Measurements from ENCODE around the gene TECPR2. TPM values are rescaled to one million over a fixed set of nuclear protein-coding genes. Genes with fewer than 3 reads are reported as not detected.

The TECPR2 gene
- total and polyA plus RNA-seq, 5 experiments from 2014 or later = 3.3 to 11.8 (median 5.4) TPM

GRCh38 chr14:102439556-102439955, 76.8 kb downstream of the TECPR2 start:
- POLR2A ChIA-PET = no interaction called here
- Mint-ChIP-seq H3K4me3 (no peak overlapping the region), H3K4me1 (peaks cover 0 to 7% (median 2%) of the 10 kb centered on the region in 4 donors), H3K9me3 (no peaks in the 10 kb centered on the region), H3K27me3 (no peaks in the 10 kb centered on the region), H3K36me3 (peaks cover 0 to 46% (median 22%) of the 10 kb centered on the region in 3 donors), H3K27ac (no peak overlapping the region)
- DNase-seq (no peak), ATAC-seq (no peak)

- H3K36me3 Mint-ChIP-seq = peaks cover 0 to 54% (median 26%) of the 10 kb centered on the region in 3 donors
- ATAC-seq = no peak
- no peak for DNase-seq
- H3K9me3 Mint-ChIP-seq = no peaks in the 10 kb centered on the region
- no peak overlapping the region for H3K4me3 Mint-ChIP-seq
- H3K4me1 Mint-ChIP-seq = peaks cover 0 to 7% (median 2%) of the 10 kb centered on the region in 4 donors
- POLR2A ChIA-PET = no interaction called here
- no peak overlapping the region for H3K27ac Mint-ChIP-seq
- no peaks in the 10 kb centered on the region for H3K27me3 Mint-ChIP-seq
Observed at GRCh38 chr14:102440392-102440791, 77.7 kb downstream of the TECPR2 start.

- ATAC-seq (no peak), DNase-seq (no peak)
- no peaks in the 10 kb centered on the region for H3K9me3 Mint-ChIP-seq
- no peak overlapping the region for H3K27ac Mint-ChIP-seq
- H3K36me3 Mint-ChIP-seq = peaks cover 0 to 76% (median 34%) of the 10 kb centered on the region in 3 donors
- no peak overlapping the region for H3K4me3 Mint-ChIP-seq
- POLR2A ChIA-PET = interaction anchor here (0.6 kb wide), 1 partner anchor 92 kb away, joined by 3 read pairs; no protein-coding TSS in a partner anchor
- H3K4me1 Mint-ChIP-seq = peaks cover 0 to 7% (median 2%) of the 10 kb centered on the region in 4 donors
- H3K27me3 Mint-ChIP-seq = no peaks in the 10 kb centered on the region
Observed at GRCh38 chr14:102442241-102443211, 79.8 kb downstream of the TECPR2 start.

DNA sequence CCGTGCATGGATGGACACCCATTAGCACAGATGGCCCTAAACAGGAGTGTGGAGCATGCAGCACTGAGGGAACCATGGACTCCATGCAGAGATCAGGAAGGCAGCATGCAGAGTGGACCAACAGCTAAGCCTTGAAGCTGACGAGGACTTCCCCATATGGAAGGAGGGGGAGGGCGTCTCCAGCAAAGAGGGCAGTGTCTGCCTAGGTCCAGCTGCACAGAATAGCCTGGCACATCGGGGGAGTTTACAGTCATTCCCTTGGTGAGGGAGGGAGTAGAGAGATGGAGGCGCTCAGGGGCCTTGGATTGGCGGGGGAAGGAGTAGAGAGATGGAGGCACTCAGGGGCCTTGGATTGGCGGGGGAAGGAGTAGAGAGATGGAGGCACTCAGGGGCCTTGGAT, 82.3 kb downstream of the TECPR2 start:
- DNase-seq (no peak), ATAC-seq (no peak)
- Mint-ChIP-seq H3K36me3 (peaks cover 0 to 79% (median 38%) of the 10 kb centered on the region in 3 donors), H3K27me3 (no peaks in the 10 kb centered on the region), H3K4me3 (no peak overlapping the region), H3K9me3 (no peaks in the 10 kb centered on the region), H3K27ac (no peak overlapping the region), H3K4me1 (no peaks in the 10 kb centered on the region)
- POLR2A ChIA-PET = no interaction called here

- Mint-ChIP-seq H3K27ac (no peak overlapping the region), H3K27me3 (no peaks in the 10 kb centered on the region), H3K36me3 (peaks cover 4 to 79% (median 42%) of the 10 kb centered on the region in 3 donors), H3K9me3 (no peaks in the 10 kb centered on the region), H3K4me3 (no peak overlapping the region), H3K4me1 (no peaks in the 10 kb centered on the region)
- DNase-seq (no peak), ATAC-seq (no peak)
- POLR2A ChIA-PET = no interaction called here
Observed at GRCh38 chr14:102445641-102446040, 82.9 kb downstream of the TECPR2 start.

DNA sequence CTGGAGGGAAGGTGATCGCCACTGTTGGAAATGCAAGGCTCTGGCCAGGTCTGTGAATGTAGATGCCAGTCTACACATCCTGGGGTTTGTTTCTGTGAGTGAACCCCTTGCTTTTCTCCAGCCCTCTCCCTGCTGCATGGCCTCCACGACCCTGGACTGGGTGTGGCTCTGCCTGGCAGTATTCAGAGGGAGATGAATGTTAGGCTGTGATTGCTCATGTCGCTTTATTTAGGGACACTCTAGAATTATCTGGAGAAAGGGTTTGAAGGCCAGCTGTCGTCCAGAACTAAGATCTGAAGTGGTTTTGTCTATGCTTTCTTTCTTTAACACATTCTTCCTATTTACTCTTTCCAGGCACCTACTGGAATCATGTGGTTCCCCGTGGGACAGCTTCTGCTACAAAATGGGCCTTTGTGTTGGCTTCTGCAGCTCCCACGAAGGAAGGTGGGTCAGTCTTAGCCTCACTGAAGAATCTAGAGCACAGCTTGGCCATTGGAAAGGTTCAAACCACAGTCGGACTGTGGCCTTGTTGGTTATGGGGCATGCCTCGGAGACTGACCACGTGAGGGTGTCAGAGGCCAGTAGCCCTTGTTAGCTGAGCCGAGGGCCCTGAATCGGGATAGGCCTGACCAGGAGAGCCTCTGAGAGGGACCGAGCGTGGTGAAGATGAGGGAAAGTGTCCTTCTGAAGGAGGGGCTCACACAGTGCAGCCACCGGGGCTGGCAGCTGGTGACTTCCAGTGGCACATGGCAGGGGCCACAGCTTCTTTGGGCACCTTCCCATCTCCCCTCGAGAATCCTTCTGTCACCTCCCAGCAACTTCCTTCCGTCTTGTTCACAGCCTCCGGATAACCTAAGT, 87.7 kb downstream of the TECPR2 start:
- H3K27ac Mint-ChIP-seq = peak overlapping the region in 1 of 10 donors; percentile 16
- ATAC-seq (no peak), DNase-seq (no peak)
- no peaks in the 10 kb centered on the region for H3K4me1 Mint-ChIP-seq
- H3K36me3 Mint-ChIP-seq = peaks cover 4 to 73% (median 29%) of the 10 kb centered on the region in 3 donors
- H3K4me3 Mint-ChIP-seq = no peak overlapping the region
- POLR2A ChIA-PET = no interaction called here
- no peaks in the 10 kb centered on the region for H3K27me3 Mint-ChIP-seq
- H3K9me3 Mint-ChIP-seq = no peaks in the 10 kb centered on the region

- Mint-ChIP-seq H3K4me1 (no peaks in the 10 kb centered on the region), H3K36me3 (peaks cover 4 to 72% (median 25%) of the 10 kb centered on the region in 3 donors), H3K27ac (peak overlapping the region in 1 of 10 donors; percentile 16), H3K4me3 (no peak overlapping the region), H3K9me3 (no peaks in the 10 kb centered on the region), H3K27me3 (no peaks in the 10 kb centered on the region)
- DNase-seq (no peak), ATAC-seq (no peak)
- POLR2A ChIA-PET = no interaction called here
Observed at GRCh38 chr14:102451064-102451352, 88.3 kb downstream of the TECPR2 start.

GRCh38 chr14:102452302-102452701, 89.6 kb downstream of the TECPR2 start:
- POLR2A ChIA-PET = interaction anchor here (0.6 kb wide), 1 partner anchor 136 kb away, joined by 3 read pairs; no protein-coding TSS in a partner anchor
- Mint-ChIP-seq H3K27ac (no peak overlapping the region), H3K9me3 (no peaks in the 10 kb centered on the region), H3K4me3 (no peak overlapping the region), H3K4me1 (no peaks in the 10 kb centered on the region), H3K36me3 (peaks cover 4 to 67% (median 22%) of the 10 kb centered on the region in 3 donors), H3K27me3 (no peaks in the 10 kb centered on the region)
- DNase-seq (no peak), ATAC-seq (no peak)

DNA sequence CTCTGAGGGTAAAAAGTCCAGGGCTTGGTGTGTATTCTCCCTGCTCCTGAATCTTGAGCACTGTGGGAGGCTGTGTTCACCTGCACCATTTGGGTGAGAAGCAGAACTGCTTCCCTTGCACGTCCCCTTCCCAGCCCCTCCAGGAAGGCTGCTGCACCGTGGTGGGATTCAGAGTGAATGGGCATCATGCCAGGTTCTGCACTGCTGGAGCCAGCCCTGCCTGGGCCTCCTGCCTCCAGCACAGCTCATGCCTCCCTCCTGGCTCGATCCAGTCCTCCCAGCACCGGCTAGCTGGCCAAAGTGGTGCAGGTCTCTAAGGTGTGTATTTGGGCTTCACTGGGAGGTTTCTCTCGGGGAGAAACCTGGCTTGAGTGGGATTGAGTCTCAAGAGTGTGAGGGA, 92.0 kb downstream of the TECPR2 start:
- no peak overlapping the region for H3K27ac Mint-ChIP-seq
- ATAC-seq (no peak), DNase-seq (no peak)
- POLR2A ChIA-PET = no interaction called here
- H3K4me3 Mint-ChIP-seq = no peak overlapping the region
- no peaks in the 10 kb centered on the region for H3K27me3 Mint-ChIP-seq
- H3K4me1 Mint-ChIP-seq = no peaks in the 10 kb centered on the region
- no peaks in the 10 kb centered on the region for H3K9me3 Mint-ChIP-seq
- peaks cover 4 to 62% (median 18%) of the 10 kb centered on the region in 3 donors for H3K36me3 Mint-ChIP-seq

DNA sequence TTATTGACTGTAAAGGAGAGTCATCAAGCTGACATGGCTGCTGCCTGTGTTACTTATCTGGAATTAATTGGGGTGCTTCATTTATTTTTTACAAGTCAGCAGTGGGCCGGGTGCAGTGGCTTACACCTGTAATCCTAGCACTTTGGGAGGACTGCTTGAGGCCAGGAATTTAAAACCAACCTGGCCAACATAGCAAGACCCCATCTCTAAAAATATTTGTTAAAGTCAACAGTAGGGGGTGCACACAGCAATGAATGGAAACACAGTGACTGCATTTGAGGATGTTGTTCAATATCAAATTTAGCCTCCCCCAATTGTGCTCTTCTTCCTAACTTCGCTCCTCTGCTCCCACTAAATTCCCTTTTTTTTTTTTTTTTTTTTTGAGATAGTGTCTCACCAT, 94.8 kb downstream of the TECPR2 start:
- Mint-ChIP-seq H3K9me3 (no peaks in the 10 kb centered on the region), H3K4me3 (no peak overlapping the region), H3K4me1 (peaks cover 2 to 6% (median 4%) of the 10 kb centered on the region in 4 donors), H3K27ac (no peak overlapping the region), H3K27me3 (no peaks in the 10 kb centered on the region), H3K36me3 (peaks cover 0 to 50% (median 0%) of the 10 kb centered on the region in 3 donors)
- no peak for ATAC-seq
- POLR2A ChIA-PET = no interaction called here
- DNase-seq = no peak

DNA sequence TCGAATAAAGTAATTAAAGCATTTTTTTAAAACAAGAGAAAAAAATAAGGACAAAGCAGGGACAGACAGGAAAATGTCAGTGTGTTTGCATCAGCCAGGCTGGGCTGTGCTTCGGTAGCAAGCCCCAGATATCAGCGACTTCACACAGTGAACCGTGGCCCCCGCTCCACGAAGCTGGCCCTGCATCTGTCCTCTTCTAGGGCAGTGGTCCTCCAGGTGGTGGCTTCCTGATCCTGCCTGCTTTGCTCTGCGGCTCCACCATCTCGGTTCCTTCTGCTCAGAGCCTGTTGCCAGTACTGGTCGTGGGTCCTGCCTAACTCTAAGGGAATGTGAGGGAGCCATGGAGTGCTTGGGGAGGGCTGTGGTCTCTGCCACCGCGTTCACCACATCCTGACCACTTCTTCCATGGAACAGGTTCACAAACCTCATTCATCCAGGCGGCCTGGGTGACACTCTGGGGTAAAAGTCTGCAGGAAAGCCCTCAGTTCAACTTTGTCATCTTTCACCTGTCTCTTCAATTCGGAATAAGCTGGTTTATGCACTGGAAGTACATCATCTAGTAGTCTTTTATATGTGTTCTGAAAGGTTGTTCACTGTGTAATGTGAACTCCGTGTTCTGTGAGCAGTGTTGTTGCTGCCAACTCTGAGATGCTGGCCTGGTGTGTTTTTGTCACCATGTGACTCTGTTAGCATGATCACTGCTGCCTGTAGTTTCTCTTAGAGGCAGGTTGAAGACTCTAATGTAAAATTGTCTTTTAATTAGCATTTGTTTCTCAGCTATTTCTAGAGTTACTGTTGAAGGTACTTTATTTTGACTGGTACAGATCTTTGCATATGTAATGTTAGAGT, 99.0 kb downstream of the TECPR2 start:
- POLR2A ChIA-PET = no interaction called here
- no peak for ATAC-seq
- Mint-ChIP-seq H3K4me1 (peaks cover 2 to 6% (median 4%) of the 10 kb centered on the region in 4 donors), H3K9me3 (no peaks in the 10 kb centered on the region), H3K4me3 (no peak overlapping the region), H3K36me3 (peaks cover 0 to 38% (median 16%) of the 10 kb centered on the region in 3 donors), H3K27ac (peak overlapping the region in 2 of 10 donors; percentile 66 to 88), H3K27me3 (no peaks in the 10 kb centered on the region)
- DNase-seq = no peak

DNA sequence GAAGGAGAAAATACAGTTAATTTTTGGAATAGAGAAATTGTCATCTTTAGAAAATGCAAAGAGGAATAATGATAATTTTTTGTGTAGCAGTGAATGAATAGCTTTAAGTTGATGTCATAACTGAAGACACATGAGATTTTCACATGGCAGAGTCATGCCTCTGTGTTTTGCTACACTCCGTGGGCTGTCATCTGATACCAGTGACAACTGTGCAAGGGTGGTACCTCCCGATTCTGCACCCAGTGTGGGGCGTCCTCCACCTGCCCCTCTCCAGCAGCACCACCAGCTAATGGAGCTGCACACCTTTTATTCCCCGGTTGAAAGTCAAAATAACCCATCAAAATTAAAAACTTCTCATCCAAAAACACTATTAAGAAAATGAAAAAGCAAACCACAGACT, 99.7 kb downstream of the TECPR2 start:
- Mint-ChIP-seq H3K4me3 (no peak overlapping the region), H3K9me3 (no peaks in the 10 kb centered on the region), H3K27me3 (no peaks in the 10 kb centered on the region), H3K4me1 (peaks cover 2 to 6% (median 4%) of the 10 kb centered on the region in 4 donors), H3K36me3 (peaks cover 0 to 40% (median 20%) of the 10 kb centered on the region in 3 donors), H3K27ac (peak overlapping the region in 1 of 10 donors; percentile 18)
- POLR2A ChIA-PET = no interaction called here
- ATAC-seq (no peak), DNase-seq (no peak)

Data from naive thymus-derived CD8-positive, alpha-beta T cell (primary cell).